AG08395 (cell line): ENCODE results near the gene SLC27A6.
"Not testable (repeated sequence)": the region's sequence is repeated elsewhere in the genome, so short reads cannot be mapped to it uniquely, and the experiment has no call there.

Experiments used
- DNase-seq: peaks from one replicate; pipeline ENCODE4 v3.0.0; 2012; ENCODE audit warnings: mixed read lengths, low spot score

The SLC27A6 gene

GRCh38 chr5:129001841-129002526 lies 36.7 kb downstream of the SLC27A6 start:
- DNase-seq: no peak

DNA sequence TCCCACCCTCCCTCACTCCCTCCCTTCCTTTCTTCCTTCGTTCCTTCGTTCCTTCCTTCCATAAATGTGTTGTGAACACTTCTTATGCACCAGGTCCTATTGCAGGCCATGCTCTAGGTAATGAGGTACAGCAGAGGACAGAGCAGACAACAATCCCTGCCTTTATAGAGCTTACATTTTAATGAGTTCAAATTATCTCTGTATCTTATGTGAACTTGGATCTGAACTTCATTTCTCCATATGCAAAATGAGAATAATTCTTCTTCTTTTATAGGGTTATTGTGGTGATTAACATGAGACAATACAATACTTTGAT lies 37.2 kb downstream of the SLC27A6 start:
- no peak for DNase-seq

DNA sequence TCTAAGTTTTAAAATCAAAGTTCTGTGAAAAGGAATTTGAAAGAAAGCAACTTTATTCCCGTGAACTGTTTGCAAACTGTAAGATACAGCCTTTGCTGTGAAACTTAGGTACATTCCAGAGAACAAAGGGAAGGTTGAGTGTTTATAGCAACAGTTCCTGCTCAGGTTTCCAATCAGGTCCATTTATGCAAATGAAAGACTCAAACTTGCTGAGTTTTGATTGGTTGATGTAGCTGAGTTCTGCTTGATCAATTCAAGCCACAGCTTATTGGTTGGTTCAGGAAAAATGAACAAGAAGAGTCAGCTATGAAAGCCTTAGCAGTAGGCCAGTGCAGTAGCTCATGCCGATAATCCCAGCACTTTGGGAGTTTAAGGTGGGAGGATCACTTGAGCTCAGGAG lies 37.9 kb downstream of the SLC27A6 start:
- no peak for DNase-seq

DNA sequence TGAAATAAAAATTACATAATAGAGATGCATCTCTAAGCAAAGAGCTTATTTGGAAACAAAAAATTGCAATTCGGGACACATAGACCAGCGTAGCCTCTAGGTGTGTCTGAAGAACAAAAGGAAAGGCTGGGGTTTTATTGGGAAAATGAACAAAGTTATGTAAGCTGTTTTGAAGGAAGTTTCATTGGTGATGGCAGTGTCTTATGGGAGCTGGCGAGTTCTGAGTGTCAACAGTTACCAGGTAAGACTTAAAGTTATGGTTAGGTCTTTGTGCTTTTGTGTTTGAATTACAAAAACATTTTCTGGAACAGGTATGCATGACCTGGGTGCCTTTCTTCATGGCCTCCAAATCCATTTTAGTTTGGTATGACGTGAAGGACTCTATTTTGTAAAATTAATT lies 48.9 kb downstream of the SLC27A6 start:
- DNase-seq: no peak

DNA sequence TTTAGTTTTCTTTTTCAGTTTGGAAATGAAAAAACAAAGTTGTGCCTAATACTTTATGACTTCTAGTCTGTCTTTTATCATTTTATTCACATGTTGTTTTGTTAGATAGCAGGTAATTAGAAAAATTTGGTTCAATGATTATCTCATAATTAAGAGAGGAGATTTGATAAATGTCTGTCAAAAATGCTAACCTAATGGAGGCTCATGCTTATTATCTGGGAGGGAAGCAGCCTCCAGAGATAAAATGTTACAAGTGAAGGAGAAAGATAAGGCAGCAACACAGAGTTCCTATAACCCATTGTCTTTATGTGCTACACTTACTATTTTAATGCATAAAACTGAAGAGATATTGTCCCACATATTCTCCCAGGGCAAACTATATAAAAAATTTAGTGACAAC lies 53.5 kb downstream of the SLC27A6 start:
- DNase-seq: no peak

GRCh38 chr5:129019401-129019908 lies 54.2 kb downstream of the SLC27A6 start:
- DNase-seq: no peak

- no peak for DNase-seq
Observed at GRCh38 chr5:129020683-129021082, 55.4 kb downstream of the SLC27A6 start.

- DNase-seq: no peak
Observed at GRCh38 chr5:129021744-129022143, 56.5 kb downstream of the SLC27A6 start.

DNA sequence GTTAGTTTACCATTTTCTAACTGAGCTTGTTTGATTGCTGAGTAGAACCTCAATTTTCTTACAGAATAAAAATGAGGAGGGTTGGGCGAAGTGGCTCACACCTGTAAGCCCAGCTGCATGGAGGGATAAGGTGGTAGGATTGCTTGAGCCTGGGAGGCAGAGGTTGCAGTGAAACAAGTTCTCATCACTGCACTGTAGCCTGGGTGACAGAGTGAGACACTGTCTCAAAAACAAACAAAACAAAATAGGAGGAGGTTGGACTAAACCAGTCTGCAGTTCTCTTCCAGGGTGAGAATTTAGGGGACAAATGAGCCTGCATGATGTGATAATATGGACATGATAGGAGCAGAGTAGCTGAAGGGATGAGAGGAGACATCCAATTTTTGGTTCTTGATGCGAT lies 57.3 kb downstream of the SLC27A6 start:
- no peak for DNase-seq

GRCh38 chr5:129027260-129027659 lies 62.0 kb downstream of the SLC27A6 start:
- no peak for DNase-seq

DNA sequence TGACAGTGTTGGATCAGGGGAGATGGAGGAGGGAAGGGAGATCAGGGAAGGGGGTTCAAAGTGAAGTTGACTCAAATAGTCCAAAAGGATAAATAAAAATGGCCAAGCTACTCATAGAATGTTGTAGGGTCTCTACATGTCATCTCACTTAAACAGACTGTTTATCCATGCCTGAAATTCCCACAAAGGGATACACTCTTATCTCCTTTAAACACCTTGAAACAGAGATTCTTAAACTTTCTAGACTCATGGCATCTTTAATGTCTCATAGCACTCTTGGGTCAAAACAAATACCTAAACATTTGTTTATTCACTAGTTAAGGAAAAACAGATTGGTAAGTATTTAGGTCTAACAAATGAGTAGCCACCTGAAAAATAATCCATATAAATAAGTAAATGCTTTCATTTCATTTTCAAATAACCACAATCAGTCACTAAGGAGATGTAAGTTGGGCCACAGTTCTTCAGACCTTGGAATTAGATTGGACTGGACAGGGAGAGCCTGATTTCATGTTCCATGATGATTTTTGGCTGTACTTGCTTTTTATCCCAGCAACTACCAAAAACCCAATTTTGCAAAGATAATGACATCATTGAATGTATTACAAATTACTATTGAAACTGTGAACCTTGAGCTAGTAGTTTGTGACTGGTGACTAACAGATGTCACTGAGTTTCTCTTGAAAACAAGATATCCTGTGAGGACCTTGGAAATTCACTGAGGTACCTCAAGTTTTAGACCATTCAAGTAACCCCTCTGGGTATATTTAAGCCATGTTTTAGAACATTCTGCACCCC lies 66.8 kb downstream of the SLC27A6 start:
- DNase-seq: no peak

GRCh38 chr5:129036257-129036656 lies 71.0 kb downstream of the SLC27A6 start:
- not testable (repeated sequence) for DNase-seq

DNA sequence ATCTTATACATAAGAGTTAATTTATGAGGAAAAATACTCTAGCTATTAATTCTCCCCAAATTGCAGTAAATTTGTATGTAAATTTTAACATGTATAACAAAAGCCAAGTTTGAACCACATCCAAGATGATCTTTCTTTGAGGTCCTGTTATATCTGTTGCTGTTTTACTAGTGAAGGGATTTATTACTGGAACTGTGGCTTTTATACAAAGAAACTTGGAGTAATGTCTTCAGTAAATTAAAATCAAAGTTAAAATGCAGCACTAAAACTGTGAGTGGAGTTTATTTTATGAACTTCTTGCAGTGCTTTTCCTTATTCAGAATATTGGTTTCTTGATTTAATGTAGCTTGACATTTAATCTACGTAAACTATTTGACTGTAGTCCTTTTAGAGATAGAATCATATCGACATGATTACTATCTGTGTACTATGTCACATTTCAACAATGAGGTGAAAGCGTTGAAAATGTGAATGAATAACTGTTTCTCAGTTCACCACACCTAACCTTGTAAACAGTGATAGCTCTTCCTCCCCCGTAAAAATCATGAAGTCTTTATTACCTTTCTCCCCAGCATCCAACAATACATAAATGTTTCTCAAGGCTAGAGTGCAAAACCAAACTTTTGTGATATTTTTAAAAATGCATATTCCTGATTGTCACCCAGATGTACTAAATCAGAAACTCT lies 76.1 kb downstream of the SLC27A6 start:
- DNase-seq: no peak

GRCh38 chr5:129042306-129042705 lies 77.0 kb downstream of the SLC27A6 start:
- no peak for DNase-seq

GRCh38 chr5:129043894-129044293 lies 78.6 kb downstream of the SLC27A6 start:
- no peak for DNase-seq

DNA sequence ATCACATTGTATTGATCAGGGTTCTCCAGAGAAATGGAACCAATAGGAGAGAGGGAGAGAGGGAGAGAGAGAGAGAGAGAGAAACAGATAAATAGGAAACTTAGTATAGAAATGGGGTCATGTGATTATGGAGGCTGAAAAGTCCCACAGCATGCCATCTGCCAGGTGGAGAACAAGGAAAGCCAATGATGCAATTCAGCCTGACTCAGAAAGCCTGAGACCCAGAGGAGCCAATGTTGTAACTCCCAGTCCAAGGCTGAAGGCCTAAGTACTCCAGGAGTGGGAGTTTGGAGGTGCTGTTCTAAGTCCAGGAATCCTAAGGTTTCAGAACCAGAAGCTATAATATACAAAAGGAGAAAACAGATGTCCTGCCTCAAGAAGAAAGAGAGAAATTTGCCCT lies 80.9 kb downstream of the SLC27A6 start:
- DNase-seq: no peak

GRCh38 chr5:129048509-129048908 lies 83.2 kb downstream of the SLC27A6 start:
- DNase-seq: no peak

DNA sequence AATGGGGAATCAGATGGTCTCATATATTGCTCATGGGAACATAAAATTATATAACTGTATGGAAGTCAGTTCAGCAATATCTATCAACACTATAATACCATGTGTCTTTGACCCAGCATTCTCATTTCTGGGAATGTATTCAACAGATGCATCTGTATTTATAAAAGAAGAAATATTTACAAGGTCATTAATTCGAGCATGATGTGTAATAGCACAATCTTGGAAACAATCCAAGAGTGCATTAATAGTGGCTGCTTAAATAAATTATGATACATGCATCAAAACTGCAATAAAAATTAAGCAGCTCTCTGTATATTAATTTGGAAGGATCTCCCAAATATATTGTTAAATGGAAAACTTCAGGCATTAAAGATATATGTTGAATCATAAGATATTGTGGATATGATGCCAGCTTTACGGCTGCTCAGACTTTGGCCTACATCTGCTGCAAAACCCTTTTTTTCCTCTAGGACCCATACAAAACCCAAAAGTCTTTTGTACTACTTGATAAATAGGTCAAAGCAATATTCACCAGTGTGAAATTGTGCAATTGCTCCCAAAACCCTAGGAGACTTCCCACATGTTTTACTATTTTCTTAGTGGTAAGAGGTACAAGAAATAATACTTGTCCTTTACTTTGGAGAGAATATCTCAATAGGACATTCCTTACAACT lies 84.0 kb downstream of the SLC27A6 start:
- no peak for DNase-seq

GRCh38 chr5:129051283-129051682 lies 86.0 kb downstream of the SLC27A6 start:
- DNase-seq: no peak

DNA sequence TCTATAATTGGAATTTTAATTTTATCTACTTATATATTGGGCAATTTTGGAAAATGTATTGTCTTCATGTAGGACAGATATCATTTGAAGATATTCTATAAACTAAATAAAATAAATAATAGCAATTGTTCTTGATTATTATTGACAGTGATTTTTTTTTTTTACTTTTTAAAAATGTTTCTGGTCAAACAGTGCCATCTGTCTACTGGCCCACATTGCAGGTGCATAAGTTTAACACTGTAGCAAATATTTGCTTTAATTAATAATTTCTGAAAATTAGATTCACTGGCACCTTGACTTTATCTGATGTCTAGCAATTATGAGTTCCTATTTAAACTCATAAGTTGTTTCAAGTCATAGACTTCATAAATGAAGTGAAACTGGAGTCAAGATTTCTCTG lies 88.2 kb downstream of the SLC27A6 start:
- DNase-seq: no peak

DNA sequence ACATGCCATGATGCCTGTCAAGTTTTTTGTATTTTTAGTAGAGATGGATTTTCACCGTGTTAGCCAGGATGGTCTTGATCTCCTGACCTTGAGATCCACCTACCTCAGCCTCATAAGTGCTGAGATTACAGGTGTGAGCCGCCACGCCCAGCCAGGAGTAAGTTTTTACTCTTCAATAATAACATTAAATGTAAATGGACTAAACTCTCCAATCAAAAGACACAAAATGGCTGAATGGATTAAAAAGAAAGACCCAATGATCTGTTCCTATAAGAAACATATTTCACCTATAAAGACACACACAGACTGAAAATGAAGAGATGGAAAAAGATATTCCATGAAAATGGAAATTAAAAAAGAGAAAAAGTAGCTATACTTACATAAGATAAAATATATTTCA lies 92.0 kb downstream of the SLC27A6 start:
- DNase-seq: no peak

GRCh38 chr5:129061849-129062248 lies 96.6 kb downstream of the SLC27A6 start:
- DNase-seq: no peak
